ENCODE measurements around the gene PRG2.

GRCh38 chr11:57359396-57359795 is 31.1 kb downstream of the PRG2 start:
- no peak for TF ChIP-seq POLR2A (IDR thresholded peaks at IDR 0.05; ENCODE audit: low read length)
- TF ChIP-seq GATA1 (IDR thresholded peaks at IDR 0.05; ENCODE audit: low read depth, low read length) = no peak

All from erythroblast (primary cell).